Fibroblast of skin of right biceps (primary cell): ENCODE results near the gene SLC4A2.
A peak's percentile ranks its signal among the peaks of the same experiment; 100 is the strongest.

Experiments used
- DNase-seq: peaks from one replicate; pipeline ENCODE4 v3.0.0-alpha.2; 2013

Gene SLC4A2

DNA sequence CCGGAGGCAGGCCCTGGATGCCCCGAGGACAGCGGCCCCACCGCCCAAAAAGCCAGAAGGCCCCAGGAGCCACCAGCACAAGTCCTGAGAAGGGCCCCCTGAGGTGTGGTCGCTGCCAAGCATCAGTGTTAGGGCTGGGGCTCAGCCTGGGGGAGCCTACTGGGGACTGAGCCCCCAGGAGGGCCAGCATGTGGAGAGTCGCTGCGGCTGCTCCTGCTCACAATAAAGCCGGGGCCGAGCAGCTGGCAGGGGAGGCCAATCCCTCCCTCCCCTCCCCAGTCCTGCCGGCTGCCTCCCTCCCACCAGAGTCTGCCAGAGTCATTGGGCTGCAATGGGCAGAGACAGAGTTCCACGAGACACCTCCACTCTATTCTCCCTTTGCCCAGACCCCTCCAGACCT lies 14.1 kb upstream of the SLC4A2 start:
- DNase-seq: no peak

DNA sequence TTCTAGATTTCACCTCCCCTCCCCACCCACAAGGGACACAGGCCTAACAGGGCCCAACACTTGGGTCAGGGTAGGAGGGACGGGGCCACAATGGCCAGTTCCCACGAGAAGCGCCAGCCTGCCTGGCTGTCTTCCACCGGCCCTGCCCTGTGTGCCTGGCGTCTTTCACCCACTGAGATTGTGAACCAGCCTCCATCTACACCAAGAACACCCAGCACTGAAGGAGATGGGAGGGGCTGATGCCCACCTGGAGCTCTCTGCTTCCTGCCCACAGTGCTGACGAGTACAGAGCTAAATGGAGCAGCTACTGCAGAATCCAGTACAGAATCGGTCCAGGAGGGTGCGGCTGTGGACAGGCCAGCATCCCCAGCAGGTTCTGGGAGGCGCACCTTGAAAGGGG lies 13.4 kb upstream of the SLC4A2 start:
- DNase-seq: no peak

DNA sequence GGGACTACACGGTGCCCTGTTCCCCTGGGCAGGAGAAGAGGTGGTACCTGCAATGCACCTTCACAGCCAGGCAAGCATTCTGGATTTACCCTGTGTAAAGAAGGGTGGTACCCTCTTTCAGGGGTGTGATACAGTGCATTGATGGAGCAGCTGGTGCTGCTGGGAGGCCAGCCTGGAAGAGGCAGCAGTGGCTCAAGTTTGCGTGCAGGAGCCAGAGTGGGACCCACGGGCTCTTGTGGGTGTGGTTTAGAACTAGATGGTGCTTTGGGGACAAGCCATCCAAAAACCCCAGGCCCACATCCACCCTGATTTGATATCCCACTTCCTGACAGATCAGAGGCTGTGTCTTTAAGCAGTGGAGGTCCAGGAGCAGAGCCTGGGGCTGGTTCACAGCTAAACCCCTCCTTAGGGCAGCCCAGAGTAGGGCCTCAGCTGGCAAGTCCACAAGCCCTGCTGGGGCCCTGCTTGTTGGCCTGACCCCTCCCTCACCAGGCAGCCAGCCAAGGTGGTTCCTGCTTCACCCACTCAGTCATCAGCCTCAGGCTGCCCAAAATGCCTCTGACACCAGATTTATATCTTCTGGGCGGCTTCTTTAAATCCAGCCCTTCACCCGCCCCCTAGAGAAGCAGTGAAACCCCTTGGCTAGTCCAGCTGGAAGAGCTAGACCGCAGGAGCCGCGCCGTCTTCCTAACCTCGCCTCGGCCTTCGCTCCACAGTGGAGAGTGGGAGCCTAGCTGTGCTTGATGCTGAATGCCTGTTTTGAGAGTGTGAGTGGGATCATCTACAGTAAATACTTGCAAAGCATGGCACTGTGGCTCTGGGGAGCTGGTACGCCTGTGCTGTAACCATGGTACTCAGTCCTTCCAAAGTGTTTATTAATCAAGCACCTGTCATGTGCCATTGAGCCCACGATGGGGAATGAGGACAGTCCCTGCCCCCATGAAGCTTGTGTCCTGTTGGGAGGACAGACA lies 12.5 kb upstream of the SLC4A2 start:
- DNase-seq: peak; percentile 53

DNA sequence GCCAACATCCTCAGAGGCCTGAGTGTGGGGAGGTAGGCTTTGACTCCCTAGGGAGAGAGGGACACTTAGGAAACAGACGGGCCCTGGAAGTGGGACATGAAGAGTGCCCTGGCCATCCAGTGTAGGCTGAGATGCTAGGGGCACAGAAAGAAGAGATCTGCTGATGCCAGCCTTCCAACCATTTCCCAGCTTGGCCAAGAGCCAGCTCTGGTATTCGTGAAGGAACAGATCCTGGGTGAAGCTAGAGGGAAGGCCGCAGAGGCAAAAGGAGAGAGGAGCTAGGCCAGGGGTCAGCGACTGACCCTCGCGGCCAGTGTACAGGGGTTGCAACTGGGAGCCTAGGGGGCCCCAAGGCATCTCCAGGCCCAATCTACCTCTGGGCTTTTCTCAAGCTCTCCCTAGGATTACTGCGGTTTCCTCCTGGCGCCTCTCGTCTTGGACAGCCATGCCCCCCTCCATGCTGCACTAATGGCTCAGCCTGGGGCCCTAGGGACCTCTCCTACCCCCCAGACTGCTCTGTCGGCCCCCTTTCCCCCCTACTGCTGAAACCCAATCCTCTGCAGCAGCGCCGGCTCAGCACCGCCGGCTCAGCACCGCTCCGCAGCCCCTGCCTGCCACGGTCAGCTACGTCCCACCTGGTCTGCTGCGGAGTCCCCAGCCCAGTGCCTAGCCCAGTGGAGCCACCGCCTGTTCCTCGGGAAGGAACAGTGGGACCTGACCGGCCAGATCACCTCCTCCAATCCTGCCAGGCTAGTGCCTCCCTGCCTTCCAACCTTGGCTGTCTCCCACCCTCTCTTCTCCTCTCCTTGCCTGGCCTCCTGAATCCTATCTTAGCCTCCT lies 11.2 kb upstream of the SLC4A2 start, which contains the start of gene ASIC3:
ASIC3 (plus strand) TSS at position 556 of the 840 bp plus-strand sequence. CDS start 355 bp downstream, outside the sequence.
- no peak for DNase-seq

DNA sequence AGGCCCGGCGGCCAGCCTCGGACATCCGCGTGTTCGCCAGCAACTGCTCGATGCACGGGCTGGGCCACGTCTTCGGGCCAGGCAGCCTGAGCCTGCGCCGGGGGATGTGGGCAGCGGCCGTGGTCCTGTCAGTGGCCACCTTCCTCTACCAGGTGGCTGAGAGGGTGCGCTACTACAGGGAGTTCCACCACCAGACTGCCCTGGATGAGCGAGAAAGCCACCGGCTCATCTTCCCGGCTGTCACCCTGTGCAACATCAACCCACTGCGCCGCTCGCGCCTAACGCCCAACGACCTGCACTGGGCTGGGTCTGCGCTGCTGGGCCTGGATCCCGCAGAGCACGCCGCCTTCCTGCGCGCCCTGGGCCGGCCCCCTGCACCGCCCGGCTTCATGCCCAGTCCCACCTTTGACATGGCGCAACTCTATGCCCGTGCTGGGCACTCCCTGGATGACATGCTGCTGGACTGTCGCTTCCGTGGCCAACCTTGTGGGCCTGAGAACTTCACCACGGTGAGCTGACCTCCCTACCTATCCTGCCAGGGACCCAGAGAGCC lies 10.4 kb upstream of the SLC4A2 start:
- no peak for DNase-seq

DNA sequence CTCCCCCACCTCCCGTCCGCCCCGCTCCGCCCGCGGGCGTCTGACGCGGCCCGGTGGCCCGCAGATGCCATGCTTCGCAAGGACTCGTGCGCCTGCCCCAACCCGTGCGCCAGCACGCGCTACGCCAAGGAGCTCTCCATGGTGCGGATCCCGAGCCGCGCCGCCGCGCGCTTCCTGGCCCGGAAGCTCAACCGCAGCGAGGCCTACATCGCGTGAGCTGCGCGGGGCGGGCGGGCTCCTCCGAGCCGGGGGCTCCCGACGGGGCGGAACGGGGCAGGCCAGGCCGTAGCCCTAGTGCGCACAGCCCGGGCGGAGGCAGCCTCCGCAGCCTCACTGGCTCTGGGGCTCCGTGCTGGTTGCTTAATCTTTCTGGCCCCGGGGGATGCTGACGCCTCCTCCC lies 8.3 kb upstream of the SLC4A2 start:
- peak; percentile 69 for DNase-seq

DNA sequence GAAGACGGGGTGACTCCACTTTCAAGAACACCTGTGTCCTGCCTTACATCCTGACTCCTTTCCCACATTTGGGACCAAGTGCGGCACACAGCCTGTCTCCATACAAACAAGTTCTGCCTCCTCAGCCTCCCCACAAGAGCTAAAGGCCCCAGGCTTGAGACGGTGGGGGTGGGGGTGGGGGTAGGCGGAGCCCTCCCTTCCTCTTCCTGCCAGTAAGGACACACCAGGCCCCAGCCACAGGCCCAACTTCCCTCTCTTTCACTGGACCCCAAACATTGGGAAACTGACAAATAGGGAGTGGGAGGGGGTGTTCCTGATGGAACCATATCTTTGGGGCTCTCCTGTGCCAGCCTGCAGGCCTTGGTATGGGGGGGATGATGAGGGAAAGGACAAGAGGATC lies 6.3 kb upstream of the SLC4A2 start:
- DNase-seq: no peak

DNA sequence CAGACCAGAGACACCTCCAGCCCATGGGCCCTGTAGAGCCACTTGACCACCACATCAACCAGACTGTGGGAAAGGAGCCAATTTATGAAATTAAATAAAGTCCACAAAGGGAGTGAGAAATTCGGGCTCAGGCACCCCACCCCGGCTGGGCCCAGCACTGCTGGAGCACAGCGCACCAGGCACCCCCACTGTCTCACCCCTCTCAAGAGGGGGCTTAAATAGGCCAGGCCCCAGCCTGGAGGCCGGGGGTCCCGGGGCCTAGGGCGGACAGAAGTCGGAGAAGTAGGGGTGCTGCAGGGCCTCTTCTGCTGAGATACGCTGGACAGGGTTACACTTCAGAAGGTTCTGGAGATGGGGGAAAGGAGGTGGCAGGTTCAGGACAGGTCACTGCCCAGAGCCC lies 5.6 kb upstream of the SLC4A2 start:
- DNase-seq: no peak

DNA sequence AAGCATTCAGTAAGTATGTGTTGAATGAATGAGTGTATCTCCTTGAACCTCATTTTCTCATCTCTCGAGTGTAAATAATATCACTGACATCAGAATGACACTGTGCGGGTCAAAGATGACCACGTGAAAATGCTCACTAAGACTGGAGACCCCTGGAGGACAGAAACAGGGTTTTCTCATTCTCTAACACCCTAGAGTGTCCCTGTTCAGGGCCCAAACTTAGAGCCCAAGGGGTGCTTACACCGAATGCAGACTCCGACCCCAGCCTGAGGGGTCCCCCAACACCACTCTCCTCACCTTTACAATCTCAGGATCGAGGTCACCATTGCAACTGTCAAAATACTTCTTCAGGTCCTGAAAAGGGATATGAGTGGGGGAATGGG lies 3.1 kb upstream of the SLC4A2 start:
- no peak for DNase-seq

DNA sequence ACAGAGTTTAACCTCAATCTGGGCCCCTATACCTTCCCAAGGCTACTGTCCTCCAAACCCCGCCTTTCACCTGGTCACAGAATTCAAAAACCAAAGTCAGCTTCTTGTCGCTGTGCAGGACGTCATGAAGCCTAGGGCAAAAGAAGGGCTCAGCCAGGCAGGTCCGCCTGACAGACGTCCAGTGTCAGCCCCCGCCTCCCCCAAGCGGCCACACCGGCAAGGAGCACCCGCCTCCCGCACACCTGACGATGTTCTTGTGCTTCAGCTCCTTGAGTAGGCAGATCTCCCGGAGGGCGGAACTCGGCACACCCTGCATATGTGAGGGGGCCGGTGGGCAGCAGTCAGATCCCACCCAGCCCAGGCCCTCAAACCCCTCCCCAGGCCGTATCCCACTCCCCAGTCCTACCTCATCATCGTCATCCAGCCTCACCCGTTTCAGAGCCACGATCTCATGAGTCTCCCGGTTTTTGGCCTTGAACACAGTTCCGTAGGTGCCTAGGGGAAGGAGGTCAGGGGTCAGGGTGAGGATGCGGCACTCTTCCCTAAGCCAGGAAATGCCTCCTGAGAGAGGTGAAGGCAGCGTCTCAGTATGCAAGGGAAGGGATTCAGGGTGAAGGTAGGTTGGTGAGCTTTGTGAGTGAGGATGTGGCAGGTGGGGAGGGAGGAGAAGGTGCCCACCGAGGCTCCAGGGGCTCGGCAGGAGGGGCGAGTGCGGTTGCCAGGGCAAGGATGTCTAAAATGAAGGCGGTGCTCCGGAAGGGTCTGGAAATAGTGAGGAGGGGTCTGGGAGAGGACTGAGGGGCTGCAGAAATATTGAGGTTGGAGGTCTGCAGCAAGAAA lies 2.5 kb upstream of the SLC4A2 start:
- no peak for DNase-seq

DNA sequence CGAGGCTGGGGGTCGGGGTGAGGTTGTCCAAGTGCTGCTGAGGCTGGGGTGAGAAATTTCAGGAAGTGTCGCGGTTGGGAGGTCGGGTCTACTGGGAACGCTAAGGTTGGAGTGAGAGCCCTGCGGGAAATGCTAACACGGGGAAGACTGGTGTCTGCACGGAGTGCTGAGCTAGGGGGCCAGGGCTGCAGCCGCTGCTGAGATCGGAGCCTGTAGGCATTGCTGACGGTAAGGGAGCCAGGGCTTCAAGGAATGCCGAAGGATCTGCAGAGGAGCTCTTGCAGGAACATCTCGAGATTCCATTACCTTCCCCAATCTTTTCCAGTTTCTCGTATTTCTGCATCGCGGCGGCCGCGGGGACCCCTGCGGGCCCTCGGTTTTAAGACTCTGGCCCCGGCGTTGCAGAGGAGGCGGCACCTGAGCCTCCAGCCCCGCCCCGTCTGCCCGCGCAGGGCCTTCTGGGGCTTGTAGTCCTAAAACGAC lies 1.8 kb upstream of the SLC4A2 start, which contains the start of gene CDK5:
CDK5 (minus strand) TSS at position 392 of the 483 bp plus-strand sequence; CDS start at position 343, 49 bp downstream.
- peak; percentile 26 for DNase-seq

DNA sequence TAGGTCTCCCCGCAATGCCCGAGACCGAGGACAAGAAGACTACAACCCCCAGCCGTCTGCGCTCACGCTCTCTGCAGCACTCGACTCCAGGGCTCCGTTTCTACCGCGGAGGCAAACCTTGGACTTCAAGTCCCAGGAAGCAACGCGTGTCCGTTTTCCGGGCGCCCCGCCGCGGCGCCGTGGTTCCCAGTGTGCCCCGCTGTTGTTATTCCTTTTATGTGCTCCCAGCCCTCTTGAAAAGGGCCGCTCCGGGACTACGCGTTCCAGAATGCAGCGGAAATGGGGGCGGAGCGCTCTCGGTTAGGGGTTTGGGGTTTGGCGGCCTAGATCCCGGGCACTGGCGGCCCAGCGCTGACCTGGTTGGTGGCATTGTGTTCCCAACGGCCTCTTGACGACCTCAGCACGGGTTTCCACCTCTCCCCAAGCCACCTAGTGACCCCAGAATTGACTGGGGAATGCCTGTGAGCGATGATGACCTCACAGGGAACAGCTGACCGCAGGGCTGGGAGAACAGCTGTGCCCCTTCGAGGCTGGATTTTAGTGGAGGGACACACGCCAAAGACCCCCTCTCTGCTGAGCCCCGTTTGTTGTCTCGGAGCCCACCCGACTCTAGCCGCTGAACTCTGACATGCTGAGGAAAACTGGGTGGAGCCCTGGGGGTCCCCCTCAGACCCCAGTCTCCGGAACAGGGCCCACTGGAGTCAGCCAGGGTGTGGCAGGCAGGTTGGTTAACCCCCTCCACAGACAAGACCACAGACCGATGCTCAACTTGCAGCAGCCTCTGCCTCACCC lies 1.2 kb upstream of the SLC4A2 start:
- DNase-seq: peak; percentile 100

DNA sequence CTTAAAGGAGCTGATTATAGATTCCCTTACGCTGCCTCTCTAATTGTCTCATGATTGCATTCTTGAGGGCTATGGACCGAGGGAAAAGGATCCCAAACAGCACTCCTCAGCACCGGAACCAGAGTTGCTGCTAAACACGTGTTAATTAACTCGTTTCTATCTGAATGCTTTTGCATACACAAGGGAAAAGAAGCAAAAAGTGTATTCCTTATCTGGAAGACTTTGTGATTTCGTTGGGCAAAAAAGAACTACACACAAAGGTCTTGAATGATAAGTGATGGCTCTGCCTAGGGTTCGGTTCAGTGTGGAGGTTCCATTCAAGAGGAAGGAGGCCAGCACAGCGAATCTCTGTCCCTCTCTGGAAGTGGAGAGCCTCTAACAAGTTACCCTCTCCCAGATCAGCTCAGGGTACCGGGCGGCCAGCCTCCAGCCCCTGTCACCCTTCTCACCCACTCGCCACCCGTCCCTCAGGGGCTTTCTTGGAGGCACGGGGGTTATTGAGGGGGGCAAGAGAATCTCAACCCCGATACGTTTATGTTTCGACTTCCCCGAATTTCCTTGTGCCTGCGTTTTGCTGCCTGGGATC lies 515 bp upstream of the SLC4A2 start:
- no peak for DNase-seq

DNA sequence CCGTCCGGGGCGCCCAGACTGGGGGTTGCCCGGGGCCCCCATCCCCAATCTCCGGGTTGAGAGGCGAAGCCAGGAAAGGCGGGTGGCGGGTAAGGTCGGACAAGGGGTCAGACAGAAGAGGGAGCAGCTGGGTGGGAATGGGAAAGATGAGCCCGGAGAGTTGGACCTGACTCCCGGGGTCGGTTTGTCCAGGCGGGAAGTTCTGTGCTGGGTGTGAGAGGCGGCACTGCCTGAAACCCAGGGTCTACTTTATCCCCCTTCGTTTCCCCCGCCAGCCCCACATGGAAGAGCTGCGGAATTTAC lies 675 bp downstream of the SLC4A2 start:
- no peak for DNase-seq

DNA sequence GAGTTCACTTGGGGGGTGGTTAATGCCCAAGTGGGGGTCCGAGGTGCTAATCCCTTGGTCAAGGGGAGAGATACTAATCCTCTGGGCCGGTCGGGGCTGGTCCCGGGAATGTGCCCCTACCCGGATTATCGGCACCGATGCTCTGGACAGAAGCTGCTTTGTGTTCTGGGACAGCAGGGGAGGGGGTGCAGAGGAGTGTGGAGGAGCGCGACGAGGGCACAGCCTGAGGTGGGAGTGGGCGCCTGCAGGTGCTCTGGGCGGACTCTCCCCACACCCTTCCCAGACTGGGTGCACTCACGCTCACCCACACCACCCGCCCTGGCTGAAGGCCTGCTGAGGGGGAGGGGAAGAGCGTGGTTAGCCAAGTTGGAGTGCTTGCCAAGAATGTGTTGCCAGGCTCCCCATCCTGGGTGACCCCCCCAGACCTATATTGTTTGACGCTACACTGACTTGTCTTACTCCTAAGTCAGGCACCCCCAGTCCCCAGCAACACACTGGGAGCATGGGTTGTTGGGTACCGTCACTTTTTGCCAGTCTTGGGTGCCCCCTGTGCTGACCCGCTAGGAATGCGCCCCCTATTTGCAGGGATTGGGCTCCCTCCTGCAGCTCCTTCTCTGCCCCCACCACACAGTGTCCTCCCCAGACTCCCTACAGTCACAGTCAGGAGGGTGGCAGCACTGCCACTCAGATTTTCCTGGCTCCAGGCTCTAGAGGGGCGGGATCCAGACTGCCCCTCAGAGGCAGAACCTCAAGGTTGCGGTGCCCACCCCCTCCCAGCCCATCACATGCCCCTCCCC lies 1.2 kb downstream of the SLC4A2 start:
- DNase-seq: peak; percentile 27

DNA sequence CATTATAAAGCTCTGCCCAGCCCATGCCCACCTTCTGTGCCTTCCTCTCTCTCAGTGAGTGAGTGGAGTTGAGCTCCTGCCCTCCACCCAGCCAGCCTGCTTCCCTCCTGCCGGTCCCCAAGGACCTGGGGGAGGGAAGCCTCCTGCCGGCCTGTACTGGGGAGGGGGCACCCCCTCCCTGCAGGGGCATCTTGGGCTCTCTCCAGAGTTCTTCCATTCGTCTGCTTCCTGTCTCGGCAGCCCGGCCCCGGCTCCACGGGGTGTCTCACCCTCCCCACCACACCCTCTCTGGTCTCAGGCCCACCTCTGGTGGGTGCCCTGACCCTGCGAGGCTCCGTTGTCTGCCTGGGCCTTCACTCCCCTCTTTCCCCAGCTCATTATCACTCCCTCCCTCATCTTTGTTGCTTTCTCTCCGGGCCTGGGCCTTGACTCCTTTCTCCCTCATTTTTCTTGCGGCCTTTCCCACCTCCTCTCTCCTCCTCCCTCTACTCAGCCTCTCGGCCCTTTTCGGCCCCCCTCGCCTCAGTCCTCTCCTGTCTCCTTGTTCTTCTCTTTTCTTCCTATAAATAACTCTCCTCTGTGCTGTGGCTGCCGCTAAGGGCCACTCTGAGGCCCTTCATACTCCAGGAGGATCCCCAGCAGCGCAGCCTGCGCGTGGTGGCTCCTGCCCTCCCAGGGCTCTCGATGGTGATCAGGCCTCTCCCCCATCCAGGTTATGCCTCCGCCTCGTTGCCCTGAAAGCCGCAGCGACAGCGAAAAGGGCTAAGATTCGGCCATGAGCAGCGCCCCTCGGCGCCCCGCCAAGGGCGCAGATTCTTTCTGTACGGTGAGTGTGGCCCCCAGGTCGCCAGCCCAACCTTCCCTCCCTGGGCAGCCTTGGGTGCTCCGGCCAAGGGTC lies 2.1 kb downstream of the SLC4A2 start:
- DNase-seq: peak; percentile 32

DNA sequence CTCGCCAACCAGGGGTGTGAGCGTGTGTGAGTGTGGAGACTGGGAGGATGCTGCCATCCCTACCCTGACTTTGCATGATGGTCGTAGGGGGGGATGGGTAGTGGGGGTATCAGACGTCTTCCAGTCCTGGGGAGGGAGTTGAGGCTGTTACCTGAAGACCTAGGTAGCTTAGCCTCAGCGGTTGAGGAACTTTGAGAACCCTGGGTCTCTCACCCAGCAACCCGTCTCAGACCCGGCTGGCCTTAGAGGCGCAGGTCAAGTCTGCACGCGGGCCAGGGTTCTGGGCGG lies 2.7 kb downstream of the SLC4A2 start:
- no peak for DNase-seq

DNA sequence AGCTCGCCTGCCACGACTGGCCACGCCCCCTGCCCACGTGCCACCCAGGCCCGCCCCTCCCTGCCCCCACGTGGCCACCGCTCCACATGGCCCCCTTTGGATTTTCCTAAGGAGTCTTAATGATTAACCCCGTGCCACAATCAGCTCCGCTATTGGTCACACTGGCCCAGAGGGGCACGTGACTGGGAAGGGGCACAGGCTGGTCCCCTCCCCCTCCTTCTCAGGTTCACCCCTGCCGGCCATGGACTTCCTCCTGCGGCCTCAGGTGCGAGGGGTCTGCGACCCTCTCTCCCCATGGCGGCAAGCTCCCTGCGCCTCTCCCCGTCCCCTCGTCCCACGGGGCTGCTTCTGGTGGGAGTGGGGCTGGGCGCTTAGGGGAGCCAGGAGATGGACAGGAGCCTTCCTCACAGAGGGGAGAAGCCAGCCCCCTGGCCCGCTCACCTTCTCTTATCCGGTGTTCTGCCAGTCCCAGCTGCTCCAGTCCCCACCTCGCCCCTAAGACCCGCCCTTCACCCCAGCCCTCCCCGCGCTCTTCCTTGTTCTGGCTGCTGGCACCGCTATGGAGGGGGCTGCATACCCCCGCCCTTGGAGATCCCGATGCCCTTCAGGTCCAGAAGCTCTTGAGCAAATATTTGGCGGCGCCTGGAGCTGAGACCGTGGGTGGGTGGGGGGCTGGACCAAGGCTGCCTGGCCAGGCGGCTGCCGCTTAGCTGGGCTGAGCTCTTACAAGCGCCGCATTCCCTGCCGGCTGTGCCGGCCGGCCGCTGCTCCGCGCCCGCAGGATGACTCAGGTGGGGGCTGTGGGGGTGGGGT lies 3.2 kb downstream of the SLC4A2 start:
- DNase-seq: peak; percentile 61

DNA sequence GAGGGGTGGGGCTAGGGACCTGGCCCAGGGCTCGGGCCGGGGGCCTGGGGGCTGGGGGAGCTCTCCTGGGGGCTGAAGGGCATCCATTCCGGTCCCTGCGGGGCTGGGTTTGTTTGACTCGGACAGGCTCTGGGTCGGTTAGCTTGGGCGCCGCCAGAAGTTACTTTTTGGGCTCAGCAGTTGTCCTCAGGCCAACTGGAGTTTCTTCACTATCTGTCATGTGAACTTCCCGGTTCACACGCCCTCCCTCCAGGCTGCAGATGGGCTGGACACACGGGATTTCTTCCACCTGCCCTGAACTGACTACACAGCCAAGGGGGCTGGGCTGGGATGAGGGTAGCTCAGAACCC lies 3.8 kb downstream of the SLC4A2 start:
- no peak for DNase-seq
